H1 (cell line): Measurements from ENCODE around the gene TMEM115. TPM values are rescaled to one million over a fixed set of nuclear protein-coding genes. Genes with fewer than 3 reads are reported as not detected.

Experiments used
- CEBPB ChIP-seq: IDR thresholded peaks from 2 replicates; pipeline ENCODE4 v1.6.1; 2012; ENCODE audit warnings: low read depth, low read length
- CREB1 ChIP-seq: IDR thresholded peaks from 2 replicates; pipeline ENCODE4 v1.6.1; 2012; ENCODE audit warnings: inconsistent platforms
- EGR1 ChIP-seq: IDR thresholded peaks from 2 replicates; pipeline ENCODE4 v1.6.1; 2011; ENCODE audit warnings: low read depth, low read length, borderline replicate concordance
- HDAC6 ChIP-seq: IDR thresholded peaks from one replicate; pipeline ENCODE4 v1.7.1; 2012; ENCODE audit warnings: low read depth, mild to moderate bottlenecking, inconsistent platforms, low read length, moderate library complexity
- JUND ChIP-seq: IDR thresholded peaks from 2 replicates; pipeline ENCODE4 v1.6.1; 2011; ENCODE audit warnings: mild to moderate bottlenecking, improper control_type of control experiment, low read length
- MAFK ChIP-seq: IDR thresholded peaks from 2 replicates; pipeline ENCODE4 v1.6.1; 2012; ENCODE audit warnings: low read depth, mild to moderate bottlenecking, improper control_type of control experiment, low read length
- RAD21 ChIP-seq, 2 experiments: IDR thresholded peaks in 1 of 2; conservative IDR thresholded peaks in 1 of 2; 2 replicates each; pipeline ENCODE4 v1.6.1; 2011; ENCODE audit warnings: low read depth in 2 of 2, low read length in 2 of 2, improper control_type of control experiment in 1 of 2, inconsistent platforms in 1 of 2, mild to moderate bottlenecking in 1 of 2, moderate library complexity in 1 of 2
- TBP ChIP-seq: IDR thresholded peaks from 2 replicates; pipeline ENCODE4 v1.6.1; 2011; ENCODE audit warnings: low read depth, low read length, improper control_type of control experiment
- polyA plus RNA-seq, 7 experiments: library from polyadenylated mRNA; depleted of rRNA in 3 of 7; stranded (reverse) in 5 of 7; unstranded in 2 of 7; fragments of >200 nt in 5 of 7; fragments of 200-250 nt in 2 of 7; gene quantifications; 1 replicate in 5 of 7; 2 replicates in 1 of 7; 4 replicates in 1 of 7; pipeline versions ENCODE4 v1.2.1 to v1.2.3, GENCODE V29; 2011 to 2013; ENCODE audit warnings: missing spikeins in 2 of 7, mixed read lengths in 2 of 7
- total RNA-seq: library from RNA; stranded (reverse); fragmentation: NEBNext Ultra II Directional; extraction: Animal tissue kit (Norgen Biotek cat#: 25700); gene quantifications from 2 replicates; pipeline ENCODE4 v1.2.1, GENCODE V29; 2021
- TF ChIP-seq, protein P1 (sequence below): fragments of 300-600 bp; sonication (generic); IDR thresholded peaks from 2 replicates; pipeline ENCODE4 v1.7.1; 2012; ENCODE audit warnings: low read length, moderate library complexity, mild to moderate bottlenecking, inconsistent platforms; ENCODE audit not compliant: insufficient replicate concordance

TMEM115 gene
- total and polyA plus RNA-seq, 2 of the 8 experiments (the other 6 are each of a cell fraction or from before 2014, with no cell fraction given), result 25.4 to 32.4 TPM

DNA sequence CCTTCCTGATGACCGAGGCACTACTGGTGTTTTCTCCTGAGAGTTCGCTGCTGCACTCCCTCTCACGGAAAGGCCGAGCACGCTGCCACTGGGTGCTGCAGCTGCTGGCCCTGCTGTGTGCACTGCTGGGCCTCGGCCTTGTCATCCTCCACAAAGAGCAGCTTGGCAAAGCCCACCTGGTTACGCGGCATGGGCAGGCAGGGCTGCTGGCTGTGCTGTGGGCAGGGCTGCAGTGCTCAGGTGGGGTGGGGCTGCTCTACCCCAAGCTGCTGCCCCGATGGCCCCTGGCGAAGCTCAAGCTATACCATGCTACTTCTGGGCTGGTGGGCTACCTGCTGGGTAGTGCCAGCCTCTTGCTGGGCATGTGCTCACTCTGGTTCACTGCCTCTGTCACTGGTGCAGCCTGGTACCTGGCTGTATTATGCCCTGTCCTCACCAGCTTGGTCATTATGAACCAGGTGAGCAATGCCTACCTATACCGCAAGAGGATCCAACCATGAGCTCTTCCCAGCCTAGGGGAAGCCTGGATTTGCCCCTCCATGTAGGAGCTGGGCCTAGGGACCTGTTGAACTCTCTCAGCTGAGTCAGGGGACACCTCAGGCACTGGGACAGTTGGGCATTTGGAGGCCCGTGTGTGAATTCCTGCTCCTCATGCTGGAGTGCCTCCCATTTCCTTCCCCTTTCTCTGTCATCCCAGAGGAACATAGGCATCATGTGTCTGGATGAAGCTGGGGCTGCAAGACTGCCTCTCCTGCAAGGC lies 5.9 kb downstream of the TMEM115 start (continued):
- TF ChIP-seq, protein P1, sequence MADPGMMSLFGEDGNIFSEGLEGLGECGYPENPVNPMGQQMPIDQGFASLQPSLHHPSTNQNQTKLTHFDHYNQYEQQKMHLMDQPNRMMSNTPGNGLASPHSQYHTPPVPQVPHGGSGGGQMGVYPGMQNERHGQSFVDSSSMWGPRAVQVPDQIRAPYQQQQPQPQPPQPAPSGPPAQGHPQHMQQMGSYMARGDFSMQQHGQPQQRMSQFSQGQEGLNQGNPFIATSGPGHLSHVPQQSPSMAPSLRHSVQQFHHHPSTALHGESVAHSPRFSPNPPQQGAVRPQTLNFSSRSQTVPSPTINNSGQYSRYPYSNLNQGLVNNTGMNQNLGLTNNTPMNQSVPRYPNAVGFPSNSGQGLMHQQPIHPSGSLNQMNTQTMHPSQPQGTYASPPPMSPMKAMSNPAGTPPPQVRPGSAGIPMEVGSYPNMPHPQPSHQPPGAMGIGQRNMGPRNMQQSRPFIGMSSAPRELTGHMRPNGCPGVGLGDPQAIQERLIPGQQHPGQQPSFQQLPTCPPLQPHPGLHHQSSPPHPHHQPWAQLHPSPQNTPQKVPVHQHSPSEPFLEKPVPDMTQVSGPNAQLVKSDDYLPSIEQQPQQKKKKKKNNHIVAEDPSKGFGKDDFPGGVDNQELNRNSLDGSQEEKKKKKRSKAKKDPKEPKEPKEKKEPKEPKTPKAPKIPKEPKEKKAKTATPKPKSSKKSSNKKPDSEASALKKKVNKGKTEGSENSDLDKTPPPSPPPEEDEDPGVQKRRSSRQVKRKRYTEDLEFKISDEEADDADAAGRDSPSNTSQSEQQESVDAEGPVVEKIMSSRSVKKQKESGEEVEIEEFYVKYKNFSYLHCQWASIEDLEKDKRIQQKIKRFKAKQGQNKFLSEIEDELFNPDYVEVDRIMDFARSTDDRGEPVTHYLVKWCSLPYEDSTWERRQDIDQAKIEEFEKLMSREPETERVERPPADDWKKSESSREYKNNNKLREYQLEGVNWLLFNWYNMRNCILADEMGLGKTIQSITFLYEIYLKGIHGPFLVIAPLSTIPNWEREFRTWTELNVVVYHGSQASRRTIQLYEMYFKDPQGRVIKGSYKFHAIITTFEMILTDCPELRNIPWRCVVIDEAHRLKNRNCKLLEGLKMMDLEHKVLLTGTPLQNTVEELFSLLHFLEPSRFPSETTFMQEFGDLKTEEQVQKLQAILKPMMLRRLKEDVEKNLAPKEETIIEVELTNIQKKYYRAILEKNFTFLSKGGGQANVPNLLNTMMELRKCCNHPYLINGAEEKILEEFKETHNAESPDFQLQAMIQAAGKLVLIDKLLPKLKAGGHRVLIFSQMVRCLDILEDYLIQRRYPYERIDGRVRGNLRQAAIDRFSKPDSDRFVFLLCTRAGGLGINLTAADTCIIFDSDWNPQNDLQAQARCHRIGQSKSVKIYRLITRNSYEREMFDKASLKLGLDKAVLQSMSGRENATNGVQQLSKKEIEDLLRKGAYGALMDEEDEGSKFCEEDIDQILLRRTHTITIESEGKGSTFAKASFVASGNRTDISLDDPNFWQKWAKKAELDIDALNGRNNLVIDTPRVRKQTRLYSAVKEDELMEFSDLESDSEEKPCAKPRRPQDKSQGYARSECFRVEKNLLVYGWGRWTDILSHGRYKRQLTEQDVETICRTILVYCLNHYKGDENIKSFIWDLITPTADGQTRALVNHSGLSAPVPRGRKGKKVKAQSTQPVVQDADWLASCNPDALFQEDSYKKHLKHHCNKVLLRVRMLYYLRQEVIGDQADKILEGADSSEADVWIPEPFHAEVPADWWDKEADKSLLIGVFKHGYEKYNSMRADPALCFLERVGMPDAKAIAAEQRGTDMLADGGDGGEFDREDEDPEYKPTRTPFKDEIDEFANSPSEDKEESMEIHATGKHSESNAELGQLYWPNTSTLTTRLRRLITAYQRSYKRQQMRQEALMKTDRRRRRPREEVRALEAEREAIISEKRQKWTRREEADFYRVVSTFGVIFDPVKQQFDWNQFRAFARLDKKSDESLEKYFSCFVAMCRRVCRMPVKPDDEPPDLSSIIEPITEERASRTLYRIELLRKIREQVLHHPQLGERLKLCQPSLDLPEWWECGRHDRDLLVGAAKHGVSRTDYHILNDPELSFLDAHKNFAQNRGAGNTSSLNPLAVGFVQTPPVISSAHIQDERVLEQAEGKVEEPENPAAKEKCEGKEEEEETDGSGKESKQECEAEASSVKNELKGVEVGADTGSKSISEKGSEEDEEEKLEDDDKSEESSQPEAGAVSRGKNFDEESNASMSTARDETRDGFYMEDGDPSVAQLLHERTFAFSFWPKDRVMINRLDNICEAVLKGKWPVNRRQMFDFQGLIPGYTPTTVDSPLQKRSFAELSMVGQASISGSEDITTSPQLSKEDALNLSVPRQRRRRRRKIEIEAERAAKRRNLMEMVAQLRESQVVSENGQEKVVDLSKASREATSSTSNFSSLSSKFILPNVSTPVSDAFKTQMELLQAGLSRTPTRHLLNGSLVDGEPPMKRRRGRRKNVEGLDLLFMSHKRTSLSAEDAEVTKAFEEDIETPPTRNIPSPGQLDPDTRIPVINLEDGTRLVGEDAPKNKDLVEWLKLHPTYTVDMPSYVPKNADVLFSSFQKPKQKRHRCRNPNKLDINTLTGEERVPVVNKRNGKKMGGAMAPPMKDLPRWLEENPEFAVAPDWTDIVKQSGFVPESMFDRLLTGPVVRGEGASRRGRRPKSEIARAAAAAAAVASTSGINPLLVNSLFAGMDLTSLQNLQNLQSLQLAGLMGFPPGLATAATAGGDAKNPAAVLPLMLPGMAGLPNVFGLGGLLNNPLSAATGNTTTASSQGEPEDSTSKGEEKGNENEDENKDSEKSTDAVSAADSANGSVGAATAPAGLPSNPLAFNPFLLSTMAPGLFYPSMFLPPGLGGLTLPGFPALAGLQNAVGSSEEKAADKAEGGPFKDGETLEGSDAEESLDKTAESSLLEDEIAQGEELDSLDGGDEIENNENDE, result no peak
- TF ChIP-seq CREB1 (no peak), HDAC6 (no peak), EGR1 (no peak), RAD21 (IDR thresholded peaks at IDR 0.05 in 1 of 2, conservative IDR thresholded peaks at IDR 0.05 in 1 of 2; ENCODE audit: low read depth in 2 of 2, low read length in 2 of 2) (no peak), MAFK (no peak), CEBPB (no peak), JUND (no peak), TBP (no peak)
